Measurements from ENCODE around the gene NHEJ1. TPM values are rescaled to one million over a fixed set of nuclear protein-coding genes. Genes with fewer than 3 reads are reported as not detected.

NHEJ1 gene
- total and polyA plus RNA-seq, 4 donors: 6.1 to 13.5 (median 9.9) TPM

DNA sequence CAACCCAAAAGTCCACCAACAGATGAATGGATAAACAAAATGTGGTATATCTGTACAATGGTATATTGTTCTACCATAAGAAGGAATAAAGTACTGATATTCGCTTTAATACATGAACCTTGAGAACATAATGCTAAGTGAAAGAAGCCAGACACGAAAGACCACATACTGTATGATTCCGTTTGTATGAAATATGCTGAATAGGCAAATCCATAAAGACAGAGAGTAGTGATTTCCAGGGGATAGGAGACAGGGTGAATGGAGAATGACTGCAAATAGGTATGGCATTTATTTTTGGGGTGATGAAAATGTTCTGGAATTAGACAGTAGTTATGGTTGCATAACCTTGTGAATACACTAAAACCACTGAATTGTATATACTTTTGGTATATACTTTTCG is 71.3 kb downstream of the NHEJ1 start (continued):
- TF ChIP-seq, protein P1, sequence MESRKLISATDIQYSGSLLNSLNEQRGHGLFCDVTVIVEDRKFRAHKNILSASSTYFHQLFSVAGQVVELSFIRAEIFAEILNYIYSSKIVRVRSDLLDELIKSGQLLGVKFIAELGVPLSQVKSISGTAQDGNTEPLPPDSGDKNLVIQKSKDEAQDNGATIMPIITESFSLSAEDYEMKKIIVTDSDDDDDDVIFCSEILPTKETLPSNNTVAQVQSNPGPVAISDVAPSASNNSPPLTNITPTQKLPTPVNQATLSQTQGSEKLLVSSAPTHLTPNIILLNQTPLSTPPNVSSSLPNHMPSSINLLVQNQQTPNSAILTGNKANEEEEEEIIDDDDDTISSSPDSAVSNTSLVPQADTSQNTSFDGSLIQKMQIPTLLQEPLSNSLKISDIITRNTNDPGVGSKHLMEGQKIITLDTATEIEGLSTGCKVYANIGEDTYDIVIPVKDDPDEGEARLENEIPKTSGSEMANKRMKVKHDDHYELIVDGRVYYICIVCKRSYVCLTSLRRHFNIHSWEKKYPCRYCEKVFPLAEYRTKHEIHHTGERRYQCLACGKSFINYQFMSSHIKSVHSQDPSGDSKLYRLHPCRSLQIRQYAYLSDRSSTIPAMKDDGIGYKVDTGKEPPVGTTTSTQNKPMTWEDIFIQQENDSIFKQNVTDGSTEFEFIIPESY (IDR thresholded peaks at IDR 0.05): no peak
- TF ChIP-seq FOXA2 (IDR thresholded peaks at IDR 0.05): no peak
- TF ChIP-seq RXRA (IDR thresholded peaks at IDR 0.05): no peak
- no peak for TF ChIP-seq HNF4A (conservative IDR thresholded peaks at IDR 0.05)
- TF ChIP-seq FOXA1 (IDR thresholded peaks at IDR 0.05): no peak
- TF ChIP-seq GABPA (IDR thresholded peaks at IDR 0.05 in 1 of 2, conservative IDR thresholded peaks at IDR 0.05 in 1 of 2): no peak

DNA sequence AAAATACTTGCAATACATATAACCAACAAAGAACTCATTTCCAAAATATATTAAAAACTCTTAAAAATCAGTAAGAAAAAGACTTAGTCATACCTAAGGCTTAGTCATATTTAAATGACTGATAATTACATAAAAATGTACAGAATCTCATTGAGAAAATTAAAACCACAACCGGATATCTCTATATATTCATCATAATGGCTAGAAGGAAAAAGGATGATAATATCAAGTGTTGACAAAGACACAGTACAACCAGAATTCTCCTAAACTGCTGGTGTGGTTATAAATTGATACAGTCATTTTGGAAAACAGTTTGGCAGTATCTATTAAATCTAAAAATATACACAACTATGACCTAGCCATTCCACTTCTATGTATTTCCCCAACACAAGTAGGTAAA is 72.8 kb downstream of the NHEJ1 start:
- Histone ChIP-seq H3K9ac (ENCODE audit: low read depth in 1 of 2, low read length in 2 of 2) (no peak overlapping the region), H3K36me3 (ENCODE audit: control insufficient read depth in 4 of 4, insufficient read depth in 3 of 4, low read depth in 1 of 4, low read length in 3 of 4) (no peaks in the 10 kb centered on the region), H3K4me1 (ENCODE audit: control insufficient read depth in 4 of 4, insufficient read depth in 4 of 4, low read length in 3 of 4) (peaks cover 0 to 4% (median 1%) of the 10 kb centered on the region in 4 donors), H3K9me3 (ENCODE audit: control insufficient read depth in 4 of 4, low read length in 3 of 4) (no peaks in the 10 kb centered on the region), H3K27ac (ENCODE audit: low read depth in 1 of 2, low read length in 2 of 2) (no peak overlapping the region), H3K4me3 (ENCODE audit: low read depth in 1 of 3, low read length in 3 of 3) (no peak overlapping the region), H3K27me3 (ENCODE audit: control insufficient read depth in 4 of 4, insufficient read depth in 4 of 4, low read length in 3 of 4) (no peaks in the 10 kb centered on the region)
- TF ChIP-seq TAF1 (conservative IDR thresholded peaks at IDR 0.05): no peak
- 100% methylated on average over 1 of the region's 1 CpG for WGBS
- no peak for DNase-seq (ENCODE audit: low spot score)

DNA sequence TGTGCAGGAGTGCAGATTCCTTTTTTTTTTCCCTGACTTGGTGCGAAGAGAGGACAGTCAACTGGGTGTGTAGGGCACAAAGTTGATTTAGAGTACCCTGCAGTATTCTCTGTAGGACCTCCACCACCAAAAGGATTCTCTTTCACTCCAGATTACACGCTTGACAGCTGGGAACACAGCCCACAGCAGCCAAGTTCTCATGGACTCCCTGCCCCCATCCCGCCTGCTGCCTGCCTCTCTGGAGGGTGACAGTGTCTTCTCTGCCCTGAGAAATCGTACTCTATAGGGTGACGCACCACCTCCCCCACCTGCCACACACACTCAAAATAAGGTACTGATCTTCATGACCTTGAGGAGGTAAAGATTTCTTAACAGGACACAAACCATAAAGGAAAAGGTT is 73.3 kb downstream of the NHEJ1 start:
- Histone ChIP-seq H3K4me1 (ENCODE audit: control insufficient read depth in 4 of 4, insufficient read depth in 4 of 4, low read length in 3 of 4) (peaks cover 0 to 6% (median 3%) of the 10 kb centered on the region in 4 donors), H3K4me3 (ENCODE audit: low read depth in 1 of 3, low read length in 3 of 3) (no peak overlapping the region), H3K36me3 (ENCODE audit: control insufficient read depth in 4 of 4, insufficient read depth in 3 of 4, low read depth in 1 of 4, low read length in 3 of 4) (no peaks in the 10 kb centered on the region), H3K27me3 (ENCODE audit: control insufficient read depth in 4 of 4, insufficient read depth in 4 of 4, low read length in 3 of 4) (no peaks in the 10 kb centered on the region), H3K27ac (ENCODE audit: low read depth in 1 of 2, low read length in 2 of 2) (no peak overlapping the region), H3K9ac (ENCODE audit: low read depth in 1 of 2, low read length in 2 of 2) (no peak overlapping the region), H3K9me3 (ENCODE audit: control insufficient read depth in 4 of 4, low read length in 3 of 4) (no peaks in the 10 kb centered on the region)
- TF ChIP-seq TAF1 (conservative IDR thresholded peaks at IDR 0.05) (no peak), RXRA (IDR thresholded peaks at IDR 0.05) (no peak), RAD21 (IDR thresholded peaks at IDR 0.05) (no peak), NR2F2 (IDR thresholded peaks at IDR 0.05) (no peak), HNF4A (conservative IDR thresholded peaks at IDR 0.05) (no peak), FOXA2 (IDR thresholded peaks at IDR 0.05) (no peak), MAX (IDR thresholded peaks at IDR 0.05) (no peak), ATF3 (IDR thresholded peaks at IDR 0.05) (no peak), FOXA1 (IDR thresholded peaks at IDR 0.05) (no peak), YY1 (IDR thresholded peaks at IDR 0.05) (no peak), HNF4G (IDR thresholded peaks at IDR 0.05) (no peak), JUND (IDR thresholded peaks at IDR 0.05) (no peak), GABPA (IDR thresholded peaks at IDR 0.05 in 1 of 2, conservative IDR thresholded peaks at IDR 0.05 in 1 of 2) (no peak), SP1 (IDR thresholded peaks at IDR 0.05) (no peak)
- TF ChIP-seq, protein P1 (IDR thresholded peaks at IDR 0.05): no peak
- TF ChIP-seq, protein P2, sequence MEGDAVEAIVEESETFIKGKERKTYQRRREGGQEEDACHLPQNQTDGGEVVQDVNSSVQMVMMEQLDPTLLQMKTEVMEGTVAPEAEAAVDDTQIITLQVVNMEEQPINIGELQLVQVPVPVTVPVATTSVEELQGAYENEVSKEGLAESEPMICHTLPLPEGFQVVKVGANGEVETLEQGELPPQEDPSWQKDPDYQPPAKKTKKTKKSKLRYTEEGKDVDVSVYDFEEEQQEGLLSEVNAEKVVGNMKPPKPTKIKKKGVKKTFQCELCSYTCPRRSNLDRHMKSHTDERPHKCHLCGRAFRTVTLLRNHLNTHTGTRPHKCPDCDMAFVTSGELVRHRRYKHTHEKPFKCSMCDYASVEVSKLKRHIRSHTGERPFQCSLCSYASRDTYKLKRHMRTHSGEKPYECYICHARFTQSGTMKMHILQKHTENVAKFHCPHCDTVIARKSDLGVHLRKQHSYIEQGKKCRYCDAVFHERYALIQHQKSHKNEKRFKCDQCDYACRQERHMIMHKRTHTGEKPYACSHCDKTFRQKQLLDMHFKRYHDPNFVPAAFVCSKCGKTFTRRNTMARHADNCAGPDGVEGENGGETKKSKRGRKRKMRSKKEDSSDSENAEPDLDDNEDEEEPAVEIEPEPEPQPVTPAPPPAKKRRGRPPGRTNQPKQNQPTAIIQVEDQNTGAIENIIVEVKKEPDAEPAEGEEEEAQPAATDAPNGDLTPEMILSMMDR (IDR thresholded peaks at IDR 0.05; ENCODE audit: low read depth, low read length, missing input control): no peak
- TF ChIP-seq, protein P3, sequence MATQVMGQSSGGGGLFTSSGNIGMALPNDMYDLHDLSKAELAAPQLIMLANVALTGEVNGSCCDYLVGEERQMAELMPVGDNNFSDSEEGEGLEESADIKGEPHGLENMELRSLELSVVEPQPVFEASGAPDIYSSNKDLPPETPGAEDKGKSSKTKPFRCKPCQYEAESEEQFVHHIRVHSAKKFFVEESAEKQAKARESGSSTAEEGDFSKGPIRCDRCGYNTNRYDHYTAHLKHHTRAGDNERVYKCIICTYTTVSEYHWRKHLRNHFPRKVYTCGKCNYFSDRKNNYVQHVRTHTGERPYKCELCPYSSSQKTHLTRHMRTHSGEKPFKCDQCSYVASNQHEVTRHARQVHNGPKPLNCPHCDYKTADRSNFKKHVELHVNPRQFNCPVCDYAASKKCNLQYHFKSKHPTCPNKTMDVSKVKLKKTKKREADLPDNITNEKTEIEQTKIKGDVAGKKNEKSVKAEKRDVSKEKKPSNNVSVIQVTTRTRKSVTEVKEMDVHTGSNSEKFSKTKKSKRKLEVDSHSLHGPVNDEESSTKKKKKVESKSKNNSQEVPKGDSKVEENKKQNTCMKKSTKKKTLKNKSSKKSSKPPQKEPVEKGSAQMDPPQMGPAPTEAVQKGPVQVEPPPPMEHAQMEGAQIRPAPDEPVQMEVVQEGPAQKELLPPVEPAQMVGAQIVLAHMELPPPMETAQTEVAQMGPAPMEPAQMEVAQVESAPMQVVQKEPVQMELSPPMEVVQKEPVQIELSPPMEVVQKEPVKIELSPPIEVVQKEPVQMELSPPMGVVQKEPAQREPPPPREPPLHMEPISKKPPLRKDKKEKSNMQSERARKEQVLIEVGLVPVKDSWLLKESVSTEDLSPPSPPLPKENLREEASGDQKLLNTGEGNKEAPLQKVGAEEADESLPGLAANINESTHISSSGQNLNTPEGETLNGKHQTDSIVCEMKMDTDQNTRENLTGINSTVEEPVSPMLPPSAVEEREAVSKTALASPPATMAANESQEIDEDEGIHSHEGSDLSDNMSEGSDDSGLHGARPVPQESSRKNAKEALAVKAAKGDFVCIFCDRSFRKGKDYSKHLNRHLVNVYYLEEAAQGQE (IDR thresholded peaks at IDR 0.05): no peak
- 95% methylated on average over 5 of the region's 5 CpGs for WGBS
- DNase-seq (ENCODE audit: low spot score): no peak
